ENCODE results near the gene IQSEC1.

Gene IQSEC1

DNA sequence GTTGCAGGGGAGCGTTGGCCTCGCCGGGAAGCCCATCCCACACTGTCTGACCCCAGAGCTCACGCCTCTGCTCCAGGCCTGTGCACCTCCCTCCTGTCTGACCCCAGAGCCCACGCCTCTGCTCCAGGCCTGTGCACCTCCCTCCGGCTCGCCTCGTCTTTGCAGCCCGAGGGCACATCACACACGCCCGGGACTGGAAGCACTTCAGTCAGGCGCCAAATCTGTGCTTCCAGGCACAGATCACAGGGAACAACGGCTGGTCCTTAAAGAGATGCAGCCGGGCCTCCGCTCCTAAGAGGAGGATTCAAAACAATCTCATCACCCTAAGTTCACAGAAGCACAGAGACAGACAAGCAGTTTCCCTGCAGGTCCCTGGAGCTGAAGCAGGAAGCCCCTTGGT lies 128.8 kb downstream of the IQSEC1 start:
- no peak overlapping the region for H3K27ac ChIP-seq (ENCODE audit: low read length)
- no peak overlapping the region for H3K4me3 ChIP-seq (ENCODE audit: low read length in 2 of 2)
- H3K27me3 ChIP-seq (ENCODE audit: control insufficient read depth in 1 of 2, insufficient read depth in 2 of 2, low read length in 2 of 2) = no peaks in the 10 kb centered on the region
- H3K9ac ChIP-seq (ENCODE audit: low read length in 2 of 2) = no peak overlapping the region
- peaks cover 5 to 11% of the 10 kb centered on the region in 2 donors for H3K36me3 ChIP-seq (ENCODE audit: control insufficient read depth in 2 of 2, insufficient read depth in 2 of 2, low read length in 2 of 2)
- no peaks in the 10 kb centered on the region for H3K9me3 ChIP-seq (ENCODE audit: control insufficient read depth in 2 of 2, low read length in 2 of 2)
- peaks cover 77% of the 10 kb centered on the region for H3K4me1 ChIP-seq (ENCODE audit: control insufficient read depth, insufficient read depth, low read length)

DNA sequence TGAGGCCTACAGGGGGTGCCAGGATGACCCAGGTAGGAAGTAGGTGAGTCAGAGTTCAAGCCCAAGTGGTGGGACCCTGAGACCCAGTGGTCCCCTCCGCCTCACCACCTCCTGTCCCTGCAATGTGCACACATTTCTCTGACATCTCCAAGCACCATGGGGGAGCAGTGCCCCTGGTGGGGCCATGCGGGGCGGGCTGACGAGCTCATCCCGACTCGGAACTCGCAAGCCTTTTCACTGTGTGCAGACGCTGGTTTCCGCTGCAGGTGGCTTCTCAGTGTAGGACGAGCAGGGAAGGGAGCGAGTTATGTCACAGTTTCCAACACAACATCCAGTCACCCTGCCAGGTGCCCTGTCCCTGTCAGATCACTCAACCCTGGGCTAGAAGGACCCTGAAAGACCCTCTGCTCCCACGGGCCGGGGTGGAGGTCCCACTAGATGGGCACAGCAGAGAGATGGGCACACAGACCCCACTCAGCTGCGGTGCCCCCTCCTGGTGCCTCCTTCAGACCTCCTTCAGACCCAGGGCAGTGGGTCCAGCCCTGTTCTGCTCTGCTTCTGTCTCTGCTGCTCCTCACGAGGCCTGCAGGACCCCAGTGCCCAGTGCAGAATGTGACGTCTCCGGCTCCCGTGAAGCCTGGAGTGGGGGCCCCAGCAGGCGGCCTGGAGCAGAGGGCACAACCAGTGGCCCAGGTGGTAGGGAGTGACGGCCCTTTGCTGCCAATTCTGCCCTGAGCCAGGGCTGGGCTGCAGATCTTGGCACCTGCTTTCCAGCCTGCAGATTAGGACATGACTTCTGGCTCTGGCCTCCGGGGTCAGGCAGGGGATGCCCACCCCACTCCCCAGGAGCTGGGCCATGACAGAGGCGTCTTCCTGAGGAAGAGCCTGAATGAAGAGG lies 129.9 kb downstream of the IQSEC1 start:
- H3K36me3 ChIP-seq (ENCODE audit: control insufficient read depth in 2 of 2, insufficient read depth in 2 of 2, low read length in 2 of 2) = peaks cover 5 to 11% of the 10 kb centered on the region in 2 donors
- no peaks in the 10 kb centered on the region for H3K27me3 ChIP-seq (ENCODE audit: control insufficient read depth in 1 of 2, insufficient read depth in 2 of 2, low read length in 2 of 2)
- no peak overlapping the region for H3K9ac ChIP-seq (ENCODE audit: low read length in 2 of 2)
- no peak overlapping the region for H3K4me3 ChIP-seq (ENCODE audit: low read length in 2 of 2)
- peaks cover 77% of the 10 kb centered on the region for H3K4me1 ChIP-seq (ENCODE audit: control insufficient read depth, insufficient read depth, low read length)
- no peak overlapping the region for H3K27ac ChIP-seq (ENCODE audit: low read length)
- no peaks in the 10 kb centered on the region for H3K9me3 ChIP-seq (ENCODE audit: control insufficient read depth in 2 of 2, low read length in 2 of 2)

DNA sequence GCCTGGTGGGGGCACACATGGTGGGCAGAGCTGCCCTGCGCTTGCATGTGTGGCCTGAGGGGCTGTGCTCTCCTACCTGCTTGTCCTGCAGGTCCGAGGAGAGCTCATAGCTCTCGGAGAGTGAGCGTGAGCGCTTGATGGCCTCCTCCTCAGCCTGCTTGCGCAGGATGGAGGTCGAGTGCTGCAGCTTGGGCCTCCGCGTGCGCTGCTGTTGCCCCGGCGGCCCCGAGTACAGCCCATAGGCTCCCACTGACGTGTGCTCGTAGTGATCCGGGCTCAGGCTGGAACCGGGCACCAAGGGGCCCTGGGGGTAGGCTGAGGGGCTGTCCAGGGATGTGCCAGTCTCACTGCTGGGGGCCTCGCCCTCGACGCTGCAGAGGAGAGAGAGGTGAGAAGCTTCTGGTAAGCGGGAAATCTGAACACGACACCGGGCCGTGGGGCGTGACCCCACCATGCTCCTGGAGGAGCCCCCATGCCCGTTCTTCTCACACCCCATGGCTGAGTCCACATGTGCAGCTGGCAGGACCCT lies 131.7 kb downstream of the IQSEC1 start:
- peaks cover 70% of the 10 kb centered on the region for H3K4me1 ChIP-seq (ENCODE audit: control insufficient read depth, insufficient read depth, low read length)
- H3K36me3 ChIP-seq (ENCODE audit: control insufficient read depth in 2 of 2, insufficient read depth in 2 of 2, low read length in 2 of 2) = peaks cover 6 to 11% of the 10 kb centered on the region in 2 donors
- no peaks in the 10 kb centered on the region for H3K9me3 ChIP-seq (ENCODE audit: control insufficient read depth in 2 of 2, low read length in 2 of 2)
- no peak overlapping the region for H3K9ac ChIP-seq (ENCODE audit: low read length in 2 of 2)
- H3K27ac ChIP-seq (ENCODE audit: low read length) = no peak overlapping the region
- no peaks in the 10 kb centered on the region for H3K27me3 ChIP-seq (ENCODE audit: control insufficient read depth in 1 of 2, insufficient read depth in 2 of 2, low read length in 2 of 2)
- H3K4me3 ChIP-seq (ENCODE audit: low read length in 2 of 2) = no peak overlapping the region

DNA sequence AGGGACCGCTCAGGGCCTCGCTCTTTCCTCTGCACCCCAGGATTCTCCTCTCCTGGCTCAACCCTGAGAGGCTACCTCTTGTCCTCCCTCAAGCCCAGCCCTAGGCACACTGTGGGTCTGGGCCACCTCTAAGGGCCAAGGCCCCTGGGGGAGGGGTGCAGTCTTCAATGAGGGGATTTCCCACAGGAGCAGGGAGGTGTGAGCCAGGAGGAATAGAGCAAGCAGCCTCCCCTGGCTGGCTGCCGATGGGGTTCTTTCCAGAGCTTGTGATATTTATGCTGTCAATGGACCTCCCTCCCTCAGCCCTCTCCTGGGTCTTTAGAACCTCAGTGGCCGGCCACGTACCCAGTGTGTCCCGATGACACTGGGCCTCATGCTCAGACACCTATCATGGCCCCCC lies 132.4 kb downstream of the IQSEC1 start:
- peaks cover 10 to 13% of the 10 kb centered on the region in 2 donors for H3K36me3 ChIP-seq (ENCODE audit: control insufficient read depth in 2 of 2, insufficient read depth in 2 of 2, low read length in 2 of 2)
- no peaks in the 10 kb centered on the region for H3K9me3 ChIP-seq (ENCODE audit: control insufficient read depth in 2 of 2, low read length in 2 of 2)
- H3K27me3 ChIP-seq (ENCODE audit: control insufficient read depth in 1 of 2, insufficient read depth in 2 of 2, low read length in 2 of 2) = no peaks in the 10 kb centered on the region
- no peak overlapping the region for H3K4me3 ChIP-seq (ENCODE audit: low read length in 2 of 2)
- H3K27ac ChIP-seq (ENCODE audit: low read length) = no peak overlapping the region
- no peak overlapping the region for H3K9ac ChIP-seq (ENCODE audit: low read length in 2 of 2)
- peaks cover 66% of the 10 kb centered on the region for H3K4me1 ChIP-seq (ENCODE audit: control insufficient read depth, insufficient read depth, low read length)

DNA sequence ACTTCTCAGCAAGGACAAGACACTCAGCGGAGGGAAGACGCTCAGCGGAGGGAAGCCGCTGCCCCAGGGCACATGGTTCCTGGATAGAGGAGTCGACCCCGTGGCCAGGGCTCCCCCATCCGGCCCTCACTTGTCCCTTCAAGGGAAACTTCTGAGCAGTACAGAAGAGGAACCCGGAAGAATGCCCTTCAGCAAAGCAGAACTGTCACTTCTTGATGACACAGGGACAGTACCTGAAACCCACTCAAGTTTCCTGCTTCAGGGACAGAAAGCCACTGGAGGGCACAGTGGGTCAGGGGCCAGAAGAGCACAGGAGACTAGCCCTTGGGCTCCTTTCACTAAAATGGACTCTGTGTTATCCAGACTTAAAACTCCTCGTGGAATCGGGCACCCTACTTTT lies 134.1 kb downstream of the IQSEC1 start:
- H3K4me3 ChIP-seq (ENCODE audit: low read length in 2 of 2) = no peak overlapping the region
- peaks cover 67% of the 10 kb centered on the region for H3K4me1 ChIP-seq (ENCODE audit: control insufficient read depth, insufficient read depth, low read length)
- H3K36me3 ChIP-seq (ENCODE audit: control insufficient read depth in 2 of 2, insufficient read depth in 2 of 2, low read length in 2 of 2) = peaks cover 14 to 19% of the 10 kb centered on the region in 2 donors
- H3K9me3 ChIP-seq (ENCODE audit: control insufficient read depth in 2 of 2, low read length in 2 of 2) = no peaks in the 10 kb centered on the region
- H3K27ac ChIP-seq (ENCODE audit: low read length) = peak overlapping the region; percentile 71
- H3K27me3 ChIP-seq (ENCODE audit: control insufficient read depth in 1 of 2, insufficient read depth in 2 of 2, low read length in 2 of 2) = no peaks in the 10 kb centered on the region
- H3K9ac ChIP-seq (ENCODE audit: low read length in 2 of 2) = peak overlapping the region; percentile 46 to 55

DNA sequence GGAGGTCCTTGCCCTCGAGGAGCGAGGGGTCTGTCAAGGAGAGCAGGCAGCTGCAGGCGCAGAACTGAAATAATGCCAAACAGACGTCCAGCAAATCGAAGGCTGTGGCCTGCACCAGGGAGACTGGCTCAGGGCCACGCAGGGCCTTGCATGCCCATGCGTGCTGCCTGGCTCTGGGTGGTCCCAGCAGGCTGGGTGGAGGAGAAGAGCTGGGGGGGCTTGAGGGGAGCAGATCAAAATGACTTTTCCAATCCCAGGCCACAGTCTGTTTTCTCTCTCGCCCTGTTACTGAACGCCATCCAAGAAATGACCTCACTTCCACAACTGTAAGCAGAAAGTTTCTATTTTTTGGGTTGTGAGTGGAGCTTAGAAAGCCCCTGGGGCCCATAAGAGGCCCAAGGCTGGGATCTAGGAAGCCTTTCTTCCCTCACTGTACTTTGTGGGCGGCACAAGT lies 134.9 kb downstream of the IQSEC1 start:
- no peaks in the 10 kb centered on the region for H3K27me3 ChIP-seq (ENCODE audit: control insufficient read depth in 1 of 2, insufficient read depth in 2 of 2, low read length in 2 of 2)
- H3K9me3 ChIP-seq (ENCODE audit: control insufficient read depth in 2 of 2, low read length in 2 of 2) = no peaks in the 10 kb centered on the region
- H3K4me1 ChIP-seq (ENCODE audit: control insufficient read depth, insufficient read depth, low read length) = peaks cover 73% of the 10 kb centered on the region
- H3K36me3 ChIP-seq (ENCODE audit: control insufficient read depth in 2 of 2, insufficient read depth in 2 of 2, low read length in 2 of 2) = peaks cover 14 to 19% of the 10 kb centered on the region in 2 donors
- peak overlapping the region; percentile 71 for H3K27ac ChIP-seq (ENCODE audit: low read length)
- H3K9ac ChIP-seq (ENCODE audit: low read length in 2 of 2) = peak overlapping the region; percentile 46 to 55
- peak overlapping the region in 1 of 2 donors; percentile 47 for H3K4me3 ChIP-seq (ENCODE audit: low read length in 2 of 2)

DNA sequence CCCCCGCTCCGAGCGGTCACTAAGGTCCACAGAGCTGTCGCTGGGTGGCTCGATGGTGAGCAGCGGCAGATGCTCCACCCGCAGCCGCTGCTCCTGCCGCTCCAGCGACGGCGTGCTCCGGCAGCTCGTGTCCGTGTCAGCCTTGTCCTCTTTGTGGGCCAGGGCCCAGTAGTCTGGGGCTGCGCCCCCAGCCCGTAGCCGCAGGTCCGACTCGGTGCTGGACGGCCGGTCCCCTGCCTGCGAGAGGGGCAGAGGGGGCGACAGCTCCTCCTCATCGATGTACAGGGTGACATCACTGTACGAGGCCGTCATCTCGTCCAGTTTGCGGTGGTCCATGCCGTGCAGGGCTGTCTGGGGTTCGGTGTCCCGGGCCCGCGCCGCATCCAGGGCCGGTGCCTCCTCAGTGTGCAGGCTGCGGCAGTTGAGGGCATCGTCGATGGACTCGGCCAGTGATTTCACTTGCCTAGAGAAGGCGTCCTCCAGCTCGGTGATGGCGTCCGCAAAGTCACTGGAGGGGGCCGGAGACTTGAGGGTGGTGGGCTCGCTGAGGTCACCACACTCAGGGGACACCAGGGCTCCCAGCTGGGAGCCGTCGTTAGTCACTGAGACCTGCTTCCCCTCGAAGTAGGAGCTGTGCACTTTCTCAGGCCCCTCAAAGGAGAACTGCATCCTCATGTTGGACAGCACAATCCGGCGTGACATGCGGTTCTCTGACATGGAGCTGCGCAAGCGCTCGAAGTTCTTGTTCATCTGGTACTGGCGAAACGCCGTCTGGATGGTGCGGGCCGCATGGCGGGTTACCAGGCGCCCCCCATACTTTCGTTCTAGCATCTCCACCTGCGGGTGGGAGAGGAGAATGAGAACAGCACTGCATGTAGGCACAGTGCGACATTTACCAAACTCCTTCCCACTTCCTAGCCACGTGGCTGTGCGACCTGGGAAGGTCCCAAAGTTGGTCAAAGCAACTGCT lies 137.1 kb downstream of the IQSEC1 start:
- Histone ChIP-seq H3K36me3 (ENCODE audit: control insufficient read depth in 2 of 2, insufficient read depth in 2 of 2, low read length in 2 of 2) (peaks cover 10 to 20% of the 10 kb centered on the region in 2 donors), H3K4me1 (ENCODE audit: control insufficient read depth, insufficient read depth, low read length) (peaks cover 83% of the 10 kb centered on the region)

DNA sequence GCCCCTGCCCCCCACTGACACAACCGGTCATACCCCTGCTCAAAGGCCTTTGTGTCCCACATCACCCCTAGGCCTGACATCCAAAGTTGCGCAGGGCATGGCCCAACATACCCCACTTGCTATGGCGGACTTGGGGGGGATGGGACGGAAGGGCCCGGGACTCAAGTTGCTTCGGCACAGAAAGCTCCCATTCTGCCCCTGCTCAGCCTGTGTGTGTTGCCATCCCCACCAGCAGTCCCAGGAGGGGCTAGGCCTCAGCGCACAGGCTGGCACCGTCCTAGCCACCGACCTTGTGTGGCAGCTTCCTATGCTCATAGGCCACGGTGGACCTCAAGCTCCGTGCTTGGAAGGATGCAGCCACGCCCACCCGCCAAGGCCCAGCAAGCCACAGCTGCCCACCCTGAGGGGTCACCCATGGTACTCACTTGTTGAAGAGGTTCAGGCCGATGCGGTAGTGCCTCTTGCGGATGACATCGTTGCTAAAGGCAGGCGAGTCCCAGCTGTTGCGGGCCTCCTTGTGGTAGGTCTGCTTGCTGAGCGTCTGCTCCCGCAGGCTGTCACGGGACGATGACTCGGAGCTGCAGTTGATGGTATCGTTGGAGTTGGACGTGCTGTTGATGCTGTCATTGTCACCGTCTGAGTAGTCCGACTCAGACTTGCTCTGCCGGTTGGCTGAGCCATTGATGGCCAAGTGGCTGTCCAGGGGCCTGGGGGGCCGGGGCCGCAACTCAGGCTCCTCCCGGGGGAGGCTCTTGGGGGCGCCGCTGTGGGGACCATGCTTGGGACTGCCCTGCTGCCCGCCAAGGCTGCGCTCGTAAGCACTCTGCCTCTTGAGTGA lies 138.0 kb downstream of the IQSEC1 start:
- Histone ChIP-seq H3K36me3 (ENCODE audit: control insufficient read depth in 2 of 2, insufficient read depth in 2 of 2, low read length in 2 of 2) (peaks cover 9 to 13% of the 10 kb centered on the region in 2 donors), H3K4me3 (ENCODE audit: low read length in 2 of 2) (peak overlapping the region in 1 of 2 donors; percentile 49), H3K27me3 (ENCODE audit: control insufficient read depth in 1 of 2, insufficient read depth in 2 of 2, low read length in 2 of 2) (no peaks in the 10 kb centered on the region), H3K27ac (ENCODE audit: low read length) (peak overlapping the region; percentile 6), H3K4me1 (ENCODE audit: control insufficient read depth, insufficient read depth, low read length) (peaks cover 79% of the 10 kb centered on the region), H3K9ac (ENCODE audit: low read length in 2 of 2) (no peak overlapping the region), H3K9me3 (ENCODE audit: control insufficient read depth in 2 of 2, low read length in 2 of 2) (no peaks in the 10 kb centered on the region)

More for the DNA sequence above, 137.1 kb downstream of the IQSEC1 start:
- H3K27me3 ChIP-seq (ENCODE audit: control insufficient read depth in 1 of 2, insufficient read depth in 2 of 2, low read length in 2 of 2) = no peaks in the 10 kb centered on the region
- H3K27ac ChIP-seq (ENCODE audit: low read length) = no peak overlapping the region
- no peak overlapping the region for H3K4me3 ChIP-seq (ENCODE audit: low read length in 2 of 2)
- H3K9me3 ChIP-seq (ENCODE audit: control insufficient read depth in 2 of 2, low read length in 2 of 2) = no peaks in the 10 kb centered on the region
- no peak overlapping the region for H3K9ac ChIP-seq (ENCODE audit: low read length in 2 of 2)

DNA sequence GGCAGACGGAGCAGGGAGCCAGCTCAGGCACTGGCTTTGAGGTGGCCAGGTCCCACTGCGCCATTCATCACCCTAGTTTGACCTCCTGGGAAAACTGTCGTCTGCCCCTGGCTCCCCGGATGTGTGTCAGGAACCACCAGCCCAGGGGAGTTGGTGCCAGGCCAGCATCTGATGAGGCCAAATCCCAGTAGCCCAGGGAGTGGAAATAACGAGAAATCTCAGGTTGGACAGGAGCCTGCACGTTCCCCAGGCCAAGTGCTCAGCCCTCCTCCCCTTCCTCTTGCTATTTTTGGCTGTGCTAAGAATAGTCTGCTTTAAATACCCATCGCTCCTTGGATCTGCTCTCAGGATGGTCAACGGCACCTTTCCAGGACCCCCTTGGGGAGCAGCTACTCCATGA lies 138.8 kb downstream of the IQSEC1 start:
- peaks cover 9 to 13% of the 10 kb centered on the region in 2 donors for H3K36me3 ChIP-seq (ENCODE audit: control insufficient read depth in 2 of 2, insufficient read depth in 2 of 2, low read length in 2 of 2)
- H3K27me3 ChIP-seq (ENCODE audit: control insufficient read depth in 1 of 2, insufficient read depth in 2 of 2, low read length in 2 of 2) = no peaks in the 10 kb centered on the region
- peaks cover 79% of the 10 kb centered on the region for H3K4me1 ChIP-seq (ENCODE audit: control insufficient read depth, insufficient read depth, low read length)
- H3K4me3 ChIP-seq (ENCODE audit: low read length in 2 of 2) = peak overlapping the region in 1 of 2 donors; percentile 49
- peak overlapping the region; percentile 31 for H3K27ac ChIP-seq (ENCODE audit: low read length)
- no peaks in the 10 kb centered on the region for H3K9me3 ChIP-seq (ENCODE audit: control insufficient read depth in 2 of 2, low read length in 2 of 2)
- no peak overlapping the region for H3K9ac ChIP-seq (ENCODE audit: low read length in 2 of 2)
